ENCODE measurements around the gene SLC2A3.
"Not testable (repeated sequence)": the region's sequence is repeated elsewhere in the genome, so short reads cannot be mapped to it uniquely, and the experiment has no call there.

SLC2A3 gene

DNA sequence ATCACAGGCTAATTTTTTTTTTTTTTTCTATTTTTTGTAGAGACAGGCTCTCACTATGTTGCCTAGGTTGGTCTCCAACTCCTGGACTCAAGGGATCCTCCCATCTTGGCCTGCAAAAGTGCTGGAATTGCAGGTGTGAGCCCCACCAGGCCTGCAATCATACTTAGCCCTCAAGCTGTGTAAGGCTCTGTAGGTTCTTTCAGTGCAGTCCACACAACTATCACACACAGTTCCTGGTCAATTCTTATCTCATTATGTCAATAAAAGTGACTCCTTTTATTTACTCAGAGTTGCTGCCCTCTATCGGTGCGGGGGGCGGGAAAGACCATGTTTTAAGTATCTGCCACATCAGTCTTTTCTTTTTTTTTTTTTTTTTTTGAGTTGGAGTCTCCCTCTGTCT, 29.0 kb downstream of the SLC2A3 start:
- peak overlapping the region; percentile 81 for H3K9ac ChIP-seq (ENCODE audit: low read depth, low read length)
- H3K36me3 ChIP-seq (ENCODE audit: insufficient read depth, low read length), result no peaks in the 10 kb centered on the region
- H3K27me3 ChIP-seq (ENCODE audit: insufficient read depth, low read length), result no peaks in the 10 kb centered on the region
- 36% methylated on average over 3 of the region's 3 CpGs for WGBS
- no peak overlapping the region for H3K4me3 ChIP-seq (ENCODE audit: low read length)
- H3K4me1 ChIP-seq (ENCODE audit: insufficient read depth, low read length), result peaks cover 29% of the 10 kb centered on the region
- H3K27ac ChIP-seq (ENCODE audit: low read depth, low read length), result peak overlapping the region; percentile 95
- no peaks in the 10 kb centered on the region for H3K9me3 ChIP-seq (ENCODE audit: insufficient read depth, low read depth, low read length)

DNA sequence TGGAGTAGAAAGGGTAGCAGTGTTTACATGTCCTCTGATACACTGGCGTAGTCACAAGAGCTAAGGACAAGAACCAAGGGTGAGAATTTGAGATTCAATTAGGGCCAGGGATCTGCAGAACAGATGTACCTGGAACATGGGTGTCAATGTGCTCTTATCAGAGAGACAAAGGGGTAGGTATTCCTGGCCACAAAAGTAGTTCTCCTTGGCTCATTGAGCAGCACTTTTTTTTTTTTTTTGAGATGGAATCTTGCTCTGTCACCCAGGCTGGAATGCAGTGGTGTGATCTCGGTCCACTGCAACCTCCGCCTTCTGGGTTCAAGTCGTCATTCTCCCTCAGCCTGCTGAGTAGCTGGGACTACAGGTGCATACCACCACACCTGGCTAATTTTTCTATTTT, 29.7 kb downstream of the SLC2A3 start:
- peak overlapping the region; percentile 95 for H3K27ac ChIP-seq (ENCODE audit: low read depth, low read length)
- peaks cover 29% of the 10 kb centered on the region for H3K4me1 ChIP-seq (ENCODE audit: insufficient read depth, low read length)
- peak overlapping the region; percentile 18; the same call in 1 of the 2 replicates for H3K4me3 ChIP-seq (ENCODE audit: low read length)
- H3K27me3 ChIP-seq (ENCODE audit: insufficient read depth, low read length); H3K36me3 ChIP-seq (ENCODE audit: insufficient read depth, low read length); H3K9me3 ChIP-seq (ENCODE audit: insufficient read depth, low read depth, low read length): not testable (repeated sequence)
- H3K9ac ChIP-seq (ENCODE audit: low read depth, low read length), result peak overlapping the region; percentile 81
- WGBS, result 19% methylated on average over 4 of the region's 4 CpGs

DNA sequence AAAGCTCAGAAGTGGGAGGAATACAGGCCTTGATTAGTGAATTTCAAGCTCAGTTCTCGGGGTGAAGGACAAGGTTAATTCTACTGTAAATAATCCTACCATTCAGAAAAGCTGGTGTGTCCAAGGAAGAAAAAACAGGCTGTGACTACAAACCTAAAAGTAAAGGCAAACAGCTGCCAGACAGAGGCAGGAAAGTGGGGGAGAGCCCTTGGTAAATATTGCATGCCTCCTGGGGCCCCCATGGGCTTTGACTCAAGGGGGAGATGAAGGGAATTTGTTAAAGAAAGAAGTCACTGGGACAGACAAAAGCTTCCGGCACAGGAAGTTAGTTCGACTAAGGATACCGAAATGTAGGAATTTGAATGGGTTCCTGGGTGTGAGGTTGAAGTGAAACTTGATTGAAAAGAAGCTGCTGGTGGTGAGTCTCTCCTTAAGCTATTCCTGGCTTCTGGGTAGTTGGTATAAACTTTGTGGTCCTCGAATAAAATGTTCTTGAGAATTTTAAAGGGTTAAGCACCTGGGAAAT, 30.3 kb downstream of the SLC2A3 start:
- Histone ChIP-seq H3K9ac (ENCODE audit: low read depth, low read length) (peak overlapping the region; percentile 85), H3K4me3 (ENCODE audit: low read length) (peak overlapping the region; percentile 18; the same call in 1 of the 2 replicates), H3K27ac (ENCODE audit: low read depth, low read length) (peak overlapping the region; percentile 95), H3K4me1 (ENCODE audit: insufficient read depth, low read length) (peaks cover 29% of the 10 kb centered on the region)
- H3K9me3 ChIP-seq (ENCODE audit: insufficient read depth, low read depth, low read length); H3K36me3 ChIP-seq (ENCODE audit: insufficient read depth, low read length); H3K27me3 ChIP-seq (ENCODE audit: insufficient read depth, low read length): not testable (repeated sequence)
- WGBS, result 0% methylated on average over 1 of the region's 5 CpGs

DNA sequence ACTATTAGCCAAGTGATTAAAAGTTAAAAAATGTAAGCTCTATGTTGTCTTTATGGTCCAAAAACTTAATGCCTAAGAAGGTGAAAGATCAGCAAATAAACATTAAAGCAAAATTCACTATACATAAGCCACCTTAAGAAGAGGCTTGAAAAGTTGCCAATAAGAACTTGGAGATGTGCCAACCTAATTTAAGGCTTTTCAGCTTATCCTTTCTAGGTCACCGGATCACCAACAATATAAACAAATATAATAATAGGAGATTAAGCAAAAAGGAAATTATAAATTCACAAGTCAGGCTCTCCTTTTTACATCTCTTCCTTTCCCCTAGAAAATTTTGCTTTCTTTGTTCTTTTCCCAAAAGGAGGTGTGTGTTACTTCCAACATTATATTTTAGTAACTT, 30.9 kb downstream of the SLC2A3 start:
- H3K36me3 ChIP-seq (ENCODE audit: insufficient read depth, low read length), result no peaks in the 10 kb centered on the region
- no CpG with 5 or more reads among the region's 1 CpG for WGBS
- H3K9ac ChIP-seq (ENCODE audit: low read depth, low read length), result peak overlapping the region; percentile 85
- H3K4me3 ChIP-seq (ENCODE audit: low read length), result 0 out of 2 replicates have a peak overlapping the region, but pooled peaks have one; percentile 18
- H3K27me3 ChIP-seq (ENCODE audit: insufficient read depth, low read length), result no peaks in the 10 kb centered on the region
- H3K9me3 ChIP-seq (ENCODE audit: insufficient read depth, low read depth, low read length), result no peaks in the 10 kb centered on the region
- peak overlapping the region; percentile 95 for H3K27ac ChIP-seq (ENCODE audit: low read depth, low read length)
- H3K4me1 ChIP-seq (ENCODE audit: insufficient read depth, low read length), result peaks cover 29% of the 10 kb centered on the region

DNA sequence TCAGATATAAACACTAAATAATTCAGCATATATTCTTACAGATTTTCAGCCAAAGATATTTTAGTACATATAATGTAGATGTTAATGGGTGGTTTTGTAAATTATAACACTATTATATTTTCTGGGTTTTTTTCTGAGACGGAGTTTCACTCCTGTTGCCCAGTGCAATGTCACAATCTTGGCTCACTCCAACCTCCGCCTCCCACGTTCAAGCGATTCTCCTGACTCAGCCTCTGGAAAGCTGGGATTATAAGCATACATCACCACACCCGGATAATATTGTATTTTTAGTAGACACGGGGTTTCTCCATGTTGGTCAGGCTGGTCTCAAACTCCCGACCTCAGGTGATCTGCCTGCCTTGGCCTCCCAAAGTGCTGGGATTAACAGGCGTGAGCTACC, 33.6 kb downstream of the SLC2A3 start:
- H3K9me3 ChIP-seq (ENCODE audit: insufficient read depth, low read depth, low read length); H3K9ac ChIP-seq (ENCODE audit: low read depth, low read length); H3K36me3 ChIP-seq (ENCODE audit: insufficient read depth, low read length); H3K27ac ChIP-seq (ENCODE audit: low read depth, low read length); H3K4me3 ChIP-seq (ENCODE audit: low read length); H3K27me3 ChIP-seq (ENCODE audit: insufficient read depth, low read length): not testable (repeated sequence)
- H3K4me1 ChIP-seq (ENCODE audit: insufficient read depth, low read length), result peaks cover 24% of the 10 kb centered on the region
- WGBS, result 97% methylated on average over 8 of the region's 8 CpGs

DNA sequence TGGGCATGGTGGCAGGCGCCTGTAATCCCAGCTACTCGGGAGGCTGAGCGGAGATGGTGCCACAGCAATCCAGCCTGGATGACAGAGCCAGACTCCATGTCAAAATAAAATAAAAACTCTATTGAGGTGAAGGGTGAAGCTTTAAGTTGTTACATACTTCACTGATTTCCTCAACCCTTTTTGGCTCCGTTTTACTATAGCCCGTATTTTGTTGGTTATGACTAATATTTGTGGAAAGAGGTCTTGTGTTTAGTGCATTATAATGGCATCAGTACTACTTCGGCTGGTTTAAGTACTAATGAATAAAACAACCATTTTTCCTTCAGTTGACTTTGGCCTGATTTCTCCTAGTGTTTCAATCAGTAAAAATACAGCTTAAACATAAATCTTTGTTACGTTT, 36.2 kb downstream of the SLC2A3 start:
- Histone ChIP-seq H3K27ac (ENCODE audit: low read depth, low read length) (no peak overlapping the region), H3K27me3 (ENCODE audit: insufficient read depth, low read length) (no peaks in the 10 kb centered on the region), H3K9ac (ENCODE audit: low read depth, low read length) (no peak overlapping the region), H3K36me3 (ENCODE audit: insufficient read depth, low read length) (no peaks in the 10 kb centered on the region), H3K4me1 (ENCODE audit: insufficient read depth, low read length) (peaks cover 4% of the 10 kb centered on the region; the same call in 1 of the 2 replicates), H3K9me3 (ENCODE audit: insufficient read depth, low read depth, low read length) (no peaks in the 10 kb centered on the region), H3K4me3 (ENCODE audit: low read length) (no peak overlapping the region)
- WGBS, result 99% methylated on average over 7 of the region's 7 CpGs

DNA sequence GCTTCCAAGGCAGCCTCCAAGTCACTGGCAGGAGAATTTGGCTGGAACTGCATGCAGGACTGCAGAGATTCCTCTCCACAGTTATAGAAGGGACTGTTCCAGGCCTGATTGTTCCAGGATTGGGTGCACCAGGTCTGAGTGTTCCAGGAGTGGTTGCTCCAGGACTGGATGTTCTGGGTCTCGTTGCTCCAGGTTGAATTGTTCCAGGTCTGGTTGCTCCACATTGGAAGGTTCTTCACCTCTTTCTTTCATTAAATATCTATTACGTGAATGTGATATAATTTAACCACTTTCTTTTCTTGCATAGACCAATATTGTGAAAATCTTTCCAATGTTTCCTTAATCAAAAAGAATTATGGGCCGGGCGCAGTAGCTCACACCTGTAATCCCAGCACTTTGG, 39.3 kb downstream of the SLC2A3 start:
- not testable (repeated sequence) for H3K27me3 ChIP-seq (ENCODE audit: insufficient read depth, low read length); H3K4me1 ChIP-seq (ENCODE audit: insufficient read depth, low read length); H3K9ac ChIP-seq (ENCODE audit: low read depth, low read length); H3K27ac ChIP-seq (ENCODE audit: low read depth, low read length); H3K9me3 ChIP-seq (ENCODE audit: insufficient read depth, low read depth, low read length); H3K4me3 ChIP-seq (ENCODE audit: low read length); H3K36me3 ChIP-seq (ENCODE audit: insufficient read depth, low read length)
- WGBS, result 98% methylated on average over 3 of the region's 4 CpGs

DNA sequence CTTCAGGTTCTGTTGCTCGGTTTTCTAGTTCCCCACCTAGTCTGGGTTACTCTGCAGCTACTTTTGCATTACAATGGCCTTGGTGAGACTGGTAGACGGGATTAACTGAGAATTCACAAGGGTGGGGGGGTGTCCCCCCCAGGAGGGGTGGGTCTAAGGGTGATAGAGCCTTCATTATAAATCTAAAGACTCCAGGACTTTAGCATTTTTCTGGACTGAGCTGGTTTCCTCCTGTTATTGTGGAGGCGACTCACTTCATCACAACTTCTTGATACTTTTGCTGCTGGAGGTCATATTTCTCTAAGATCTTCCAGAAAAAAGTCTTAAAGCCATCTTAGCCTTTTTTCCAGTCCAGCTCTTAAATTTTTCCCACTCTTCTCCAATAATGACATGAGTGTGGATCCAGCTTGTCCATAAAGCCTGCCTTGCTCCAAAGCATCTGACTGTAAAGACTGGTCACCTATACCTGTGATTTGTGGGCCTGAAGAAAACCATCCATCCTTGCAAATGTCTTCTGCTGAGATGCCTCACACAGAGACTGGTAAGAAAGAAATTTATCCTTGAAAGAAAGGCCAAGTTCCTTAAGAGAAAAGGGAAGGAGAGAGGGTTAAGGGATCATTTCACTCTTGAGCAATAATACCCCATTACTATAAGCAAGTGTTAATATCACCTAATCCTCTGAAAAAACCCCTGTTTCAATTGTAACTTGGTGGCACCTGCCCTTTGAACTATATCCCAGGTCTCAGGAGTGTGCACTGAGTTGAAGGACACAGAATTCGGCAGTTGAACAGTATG, 43.6 kb downstream of the SLC2A3 start:
- WGBS, result 90% methylated on average over 2 of the region's 4 CpGs
- Histone ChIP-seq H3K27ac (ENCODE audit: low read depth, low read length) (no peak overlapping the region), H3K9ac (ENCODE audit: low read depth, low read length) (no peak overlapping the region), H3K4me3 (ENCODE audit: low read length) (no peak overlapping the region), H3K36me3 (ENCODE audit: insufficient read depth, low read length) (no peaks in the 10 kb centered on the region), H3K9me3 (ENCODE audit: insufficient read depth, low read depth, low read length) (no peaks in the 10 kb centered on the region), H3K27me3 (ENCODE audit: insufficient read depth, low read length) (no peaks in the 10 kb centered on the region), H3K4me1 (ENCODE audit: insufficient read depth, low read length) (peaks cover 17% of the 10 kb centered on the region)

DNA sequence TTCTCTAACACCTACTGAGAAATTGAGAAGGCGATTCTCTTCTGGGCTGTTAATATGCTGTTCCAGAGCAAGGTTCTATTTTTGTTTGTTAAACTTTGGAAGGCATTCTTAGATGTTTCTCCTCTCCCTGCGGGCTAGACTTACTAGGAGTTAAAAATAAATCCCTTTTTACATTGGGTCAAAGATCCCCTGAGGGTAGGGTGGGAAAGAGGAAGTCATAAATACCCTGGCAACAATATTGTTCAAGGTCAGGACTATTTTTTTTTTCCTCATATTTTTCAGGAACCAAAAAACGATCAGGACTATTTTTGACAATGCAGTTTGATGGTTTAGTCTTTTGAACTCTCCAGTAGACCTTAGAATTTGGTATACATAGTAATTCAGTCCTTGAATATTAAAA, 51.3 kb downstream of the SLC2A3 start:
- H3K4me3 ChIP-seq (ENCODE audit: low read length), result no peak overlapping the region
- H3K9ac ChIP-seq (ENCODE audit: low read depth, low read length), result no peak overlapping the region

DNA sequence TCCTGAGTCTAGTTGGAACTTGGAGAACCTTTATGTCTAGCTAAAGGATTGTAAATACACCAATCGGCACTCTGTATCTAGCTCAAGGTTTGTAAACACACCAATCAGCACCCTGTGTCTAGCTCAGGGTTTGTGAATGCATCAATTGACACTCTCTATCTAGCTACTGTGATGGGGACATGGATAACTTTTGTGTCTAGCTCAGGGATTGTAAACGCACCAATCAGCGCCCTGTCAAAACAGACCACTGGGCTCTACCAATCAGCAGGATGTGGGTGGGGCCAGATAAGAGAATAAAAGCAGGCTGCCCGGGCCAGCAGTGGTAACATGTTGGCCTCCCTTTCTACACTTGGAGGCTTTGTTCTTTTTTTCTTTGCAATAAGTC, 54.3 kb downstream of the SLC2A3 start:
- 90% methylated on average over 4 of the region's 4 CpGs for WGBS
- H3K9me3 ChIP-seq (ENCODE audit: insufficient read depth, low read depth, low read length); H3K9ac ChIP-seq (ENCODE audit: low read depth, low read length); H3K27me3 ChIP-seq (ENCODE audit: insufficient read depth, low read length); H3K36me3 ChIP-seq (ENCODE audit: insufficient read depth, low read length); H3K4me3 ChIP-seq (ENCODE audit: low read length); H3K4me1 ChIP-seq (ENCODE audit: insufficient read depth, low read length); H3K27ac ChIP-seq (ENCODE audit: low read depth, low read length): not testable (repeated sequence)

More for the DNA sequence above, 51.3 kb downstream of the SLC2A3 start:
- Histone ChIP-seq H3K4me1 (ENCODE audit: insufficient read depth, low read length) (0 out of 2 replicates have a peak, but pooled peaks cover 7% of the 10 kb centered on the region), H3K9me3 (ENCODE audit: insufficient read depth, low read depth, low read length) (no peaks in the 10 kb centered on the region), H3K27me3 (ENCODE audit: insufficient read depth, low read length) (no peaks in the 10 kb centered on the region), H3K27ac (ENCODE audit: low read depth, low read length) (no peak overlapping the region), H3K36me3 (ENCODE audit: insufficient read depth, low read length) (no peaks in the 10 kb centered on the region)
- WGBS, result 100% methylated on average over 1 of the region's 3 CpGs

DNA sequence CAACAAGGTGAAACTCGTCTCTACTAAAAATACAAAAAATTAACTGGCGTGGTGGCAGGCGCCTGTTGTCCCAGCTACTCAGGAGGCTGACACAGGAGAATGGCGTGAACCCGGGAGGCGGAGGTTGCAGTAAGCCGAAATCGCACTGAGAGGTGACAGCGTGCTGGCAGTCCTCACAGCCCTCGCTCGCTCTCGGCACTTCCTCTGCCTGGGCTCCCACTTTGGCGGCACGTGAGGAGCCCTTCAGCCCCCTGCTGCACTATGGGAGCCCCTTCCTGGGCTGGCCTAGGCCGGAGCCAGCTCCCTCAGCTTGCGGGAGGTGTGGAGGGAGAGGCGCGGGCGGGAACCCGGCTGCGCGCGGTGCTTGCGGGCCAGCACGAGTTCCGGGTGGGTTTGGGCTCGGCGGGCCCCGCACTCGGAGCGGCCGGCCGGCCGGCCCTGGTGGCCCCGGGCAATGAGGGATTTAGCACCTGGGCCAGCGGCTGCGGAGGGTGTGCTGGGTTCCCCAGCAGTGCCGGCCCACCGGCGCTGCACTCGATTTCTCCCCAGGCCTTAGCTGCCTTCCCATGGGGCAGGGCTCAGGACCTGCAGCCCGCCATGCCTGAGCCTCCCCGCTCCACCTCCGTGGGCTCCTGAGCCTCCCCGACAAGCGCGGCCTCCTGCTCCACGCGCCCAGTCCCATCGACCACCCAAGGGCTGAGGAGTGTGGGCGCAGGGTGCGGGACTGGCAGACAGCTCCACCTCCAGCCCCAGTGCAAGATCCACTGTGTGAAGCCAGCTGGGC, 54.8 kb downstream of the SLC2A3 start:
- not testable (repeated sequence) for H3K9me3 ChIP-seq (ENCODE audit: insufficient read depth, low read depth, low read length); H3K27ac ChIP-seq (ENCODE audit: low read depth, low read length); H3K27me3 ChIP-seq (ENCODE audit: insufficient read depth, low read length); H3K36me3 ChIP-seq (ENCODE audit: insufficient read depth, low read length); H3K9ac ChIP-seq (ENCODE audit: low read depth, low read length); H3K4me3 ChIP-seq (ENCODE audit: low read length); H3K4me1 ChIP-seq (ENCODE audit: insufficient read depth, low read length)
- WGBS, result 91% methylated on average over 52 of the region's 52 CpGs
